Activated CD8-positive, alpha-beta memory T cell treated with anti-CD3 and anti-CD28 coated beads, Interleukin-2, amount 10 ng/mL, durations not matched to agents 7 days and 5 days (primary cell): ENCODE measurements around the gene USP6. TPM values are rescaled to one million over a fixed set of nuclear protein-coding genes. Genes with fewer than 3 reads are reported as not detected.
"Not testable (repeated sequence)": the region's sequence is repeated elsewhere in the genome, so short reads cannot be mapped to it uniquely, and the experiment has no call there.

Experiments
- ATAC-seq: fragments of 150-1000 bp; cut with Tn5 transposase; one replicate; pipeline ENCODE4 v1.10.0; 2021; ENCODE audit warnings: moderate library complexity
- CTCF ChIA-PET: fragments of 350-600 bp; sonication (Branson Sonifier 250); formaldehyde crosslinking; loops from one replicate; lab custom pipeline; 2021; ENCODE audit warnings: antibody characterized with exemption; lab: Charles Lee
- DNase-seq: peaks from one replicate; pipeline ENCODE4 v3.0.0-alpha.2; 2020
- H3K27ac Mint-ChIP-seq: one replicate; pipeline ENCODE4 v1.8.0; 2021; ENCODE audit warnings: mild to moderate bottlenecking, mixed read lengths
- H3K27me3 Mint-ChIP-seq: one replicate; pipeline ENCODE4 v1.8.0; 2021; ENCODE audit warnings: mixed read lengths
- H3K36me3 Mint-ChIP-seq: one replicate; pipeline ENCODE4 v1.8.0; 2021; ENCODE audit warnings: mild to moderate bottlenecking, mixed read lengths
- H3K4me1 Mint-ChIP-seq: one replicate; pipeline ENCODE4 v1.8.0; 2021; ENCODE audit warnings: mixed read lengths
- H3K4me3 Mint-ChIP-seq: one replicate; pipeline ENCODE4 v1.8.0; 2021; ENCODE audit warnings: mild to moderate bottlenecking, moderate library complexity, mixed read lengths
- H3K9me3 Mint-ChIP-seq: one replicate; pipeline ENCODE4 v1.8.0; 2022; ENCODE audit warnings: low read depth, mixed read lengths
- total RNA-seq, 2 experiments: library from RNA; stranded (reverse); gene quantifications; one replicate each; pipeline ENCODE4 v1.2.3, GENCODE V29; 2021

The USP6 gene
- total RNA-seq, 2 experiments from 2014 or later, result 0.03 to 0.07 TPM

DNA sequence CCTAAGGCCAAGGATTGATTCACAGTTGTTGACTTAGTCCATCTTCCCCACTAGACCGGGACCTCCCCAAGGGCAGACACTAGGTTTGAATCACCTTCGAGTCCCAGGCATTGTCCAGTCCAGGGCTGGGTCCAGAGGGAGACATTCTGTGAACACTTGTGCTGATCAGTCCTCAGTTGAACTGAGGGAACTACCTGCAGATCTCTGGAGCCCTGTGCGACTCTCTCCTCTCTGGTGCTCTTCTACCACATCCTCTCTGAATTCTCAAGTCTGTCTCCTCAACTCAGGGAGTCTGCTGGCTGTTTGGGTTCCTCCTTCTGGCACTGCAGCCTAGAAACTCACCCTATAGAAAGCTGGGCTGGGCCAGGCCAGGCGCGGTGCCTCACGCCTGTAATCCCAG is 15.0 kb upstream of the USP6 start:
- H3K4me3 Mint-ChIP-seq, result no peak overlapping the region
- H3K36me3 Mint-ChIP-seq, result peaks cover 28% of the 10 kb centered on the region
- CTCF ChIA-PET, result no interaction called here
- ATAC-seq (peak; percentile 20), DNase-seq (no peak)
- no peaks in the 10 kb centered on the region for H3K4me1 Mint-ChIP-seq
- peaks cover 25% of the 10 kb centered on the region for H3K9me3 Mint-ChIP-seq
- H3K27me3 Mint-ChIP-seq, result peaks cover 15% of the 10 kb centered on the region
- no peak overlapping the region for H3K27ac Mint-ChIP-seq

DNA sequence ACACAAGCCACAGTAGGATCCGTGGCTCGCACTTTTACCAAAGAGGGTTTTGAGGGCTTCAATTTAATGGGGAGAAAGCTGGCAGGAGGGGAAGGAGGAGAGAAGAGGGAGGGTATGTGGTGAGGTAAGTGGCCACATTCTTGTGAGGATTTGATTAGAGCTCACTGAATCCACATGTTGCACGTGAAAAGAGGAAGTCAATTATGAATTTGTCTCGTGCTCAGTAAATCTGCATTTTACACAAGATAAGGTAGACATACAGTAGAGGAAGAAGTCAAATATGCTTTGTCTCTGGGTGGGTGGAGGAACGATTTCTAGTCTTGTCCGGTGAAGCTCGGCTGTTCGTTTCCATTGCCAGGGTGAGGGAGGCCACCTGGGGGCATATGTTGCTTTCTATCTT is 5.0 kb upstream of the USP6 start:
- CTCF ChIA-PET, result interaction anchor here (0.7 to 1.5 kb wide), 4 partner anchors 18 to 171 kb away, joined by 3 to 7 read pairs (median 4); partner anchors contain the start of genes RNF167, SLC25A11 and ZFP3
- Mint-ChIP-seq H3K9me3 (peaks cover 14% of the 10 kb centered on the region), H3K36me3 (peaks cover 70% of the 10 kb centered on the region), H3K27me3 (peaks cover 9% of the 10 kb centered on the region), H3K4me3 (peak overlapping the region; percentile 73), H3K27ac (peak overlapping the region; percentile 18), H3K4me1 (peaks cover 20% of the 10 kb centered on the region)
- no peak for ATAC-seq
- DNase-seq, result no peak

DNA sequence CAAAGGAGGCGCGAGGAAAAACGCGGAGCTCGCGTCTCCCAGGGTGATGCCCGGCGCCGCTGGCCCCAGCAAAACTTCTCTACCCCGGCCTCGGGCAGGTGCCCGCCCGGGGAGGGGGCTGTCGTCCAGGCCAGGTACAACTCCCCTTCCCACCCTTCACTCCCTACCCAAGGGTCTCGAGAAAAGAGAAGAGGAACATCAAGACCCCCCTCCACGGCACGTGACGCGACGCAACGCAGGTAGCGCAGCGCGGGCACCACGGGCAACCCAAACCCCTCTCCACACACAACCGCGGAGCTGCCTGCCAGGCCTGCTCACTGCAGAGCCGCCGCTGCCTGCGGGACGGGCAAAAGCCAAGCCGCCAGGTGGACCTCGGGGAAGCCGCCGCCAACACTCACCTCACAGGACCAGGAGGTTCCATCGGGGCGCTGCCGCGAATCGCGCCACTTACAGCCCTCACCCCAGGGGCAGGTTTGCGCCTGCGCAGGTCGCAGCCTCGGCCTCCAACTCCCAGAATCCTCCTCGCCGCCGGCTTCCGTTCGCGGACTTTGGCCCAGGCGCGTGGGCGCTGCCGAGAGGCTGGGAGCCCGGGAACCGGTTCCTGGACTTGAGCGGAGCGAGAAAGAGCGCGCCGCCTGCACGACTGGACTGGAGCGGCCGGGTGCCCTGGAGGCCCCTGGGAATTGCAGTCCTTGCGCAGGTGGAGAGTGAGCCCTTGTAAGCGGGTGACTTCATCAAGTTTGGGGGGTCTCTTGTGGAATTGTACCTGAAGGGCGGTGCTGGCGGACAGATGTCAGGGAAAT is 4.2 kb upstream of the USP6 start, which contains the start of gene ZNF232:
Gene ZNF232 (minus strand): TSS at position 477 of the 803 bp plus-strand sequence. CDS start 56 bp downstream, at position 421.
- H3K27me3 Mint-ChIP-seq, result peaks cover 15% of the 10 kb centered on the region
- ATAC-seq (peak; percentile 97), DNase-seq (peak; percentile 94)
- H3K27ac Mint-ChIP-seq, result peak within 1 kb of the TSS; percentile 75
- peaks cover 8% of the 10 kb centered on the region for H3K9me3 Mint-ChIP-seq
- peaks cover 20% of the 10 kb centered on the region for H3K4me1 Mint-ChIP-seq
- H3K36me3 Mint-ChIP-seq, result peaks cover 62% of the 10 kb centered on the region
- CTCF ChIA-PET, result interaction anchor here (0.7 to 1.5 kb wide), 4 partner anchors 19 to 171 kb away, joined by 3 to 7 read pairs (median 4); partner anchors contain the start of genes RNF167, SLC25A11 and ZFP3
- H3K4me3 Mint-ChIP-seq, result peak within 1 kb of the TSS; percentile 73

DNA sequence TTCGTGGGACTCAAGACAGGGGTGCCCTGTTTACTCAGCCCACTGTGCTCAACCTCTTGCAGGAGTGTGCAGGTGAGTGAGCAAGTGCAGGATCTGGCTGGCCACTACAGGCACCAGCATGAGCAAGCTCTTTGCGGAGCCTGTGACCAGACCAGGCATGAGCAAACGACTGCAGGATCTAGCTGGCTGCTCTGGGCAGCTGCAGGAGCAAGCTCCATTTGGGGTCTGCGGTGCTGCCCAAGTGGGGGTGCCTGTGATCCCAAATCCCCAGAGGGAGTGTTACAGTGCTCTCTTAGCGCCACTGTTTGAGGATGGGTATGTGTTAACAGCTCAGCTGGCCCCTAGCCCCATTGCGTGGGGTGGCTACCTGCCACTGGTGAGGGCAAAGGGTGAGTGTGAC is 2.4 kb downstream of the USP6 start:
- Mint-ChIP-seq H3K27ac (no peak overlapping the region), H3K4me1 (peaks cover under 1% of the 10 kb centered on the region), H3K4me3 (no peak overlapping the region), H3K36me3 (peaks cover 19% of the 10 kb centered on the region), H3K9me3 (no peaks in the 10 kb centered on the region), H3K27me3 (peaks cover 51% of the 10 kb centered on the region)
- ATAC-seq, result no peak
- no peak for DNase-seq
- CTCF ChIA-PET, result no interaction called here

DNA sequence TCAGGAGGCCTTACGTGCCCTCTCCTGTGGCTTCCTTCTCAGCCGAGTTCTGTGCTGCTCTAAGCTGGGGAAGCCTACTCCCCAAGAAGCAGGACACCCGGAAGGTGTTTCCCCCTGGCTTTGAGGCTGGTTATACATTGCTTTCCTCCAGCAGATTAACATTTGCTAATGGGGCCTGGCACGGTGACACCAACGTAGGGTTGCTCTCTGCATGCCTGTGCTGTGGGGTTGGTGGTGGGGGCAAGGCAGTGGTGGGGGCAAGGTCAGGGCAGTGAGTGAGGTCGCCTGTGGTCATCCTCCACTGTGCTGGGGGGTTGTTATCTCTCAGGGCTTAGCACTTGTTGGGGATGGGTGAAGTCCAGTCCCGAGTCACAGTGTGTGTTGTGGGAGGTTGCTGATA is 4.2 kb downstream of the USP6 start:
- peaks cover 3% of the 10 kb centered on the region for H3K36me3 Mint-ChIP-seq
- CTCF ChIA-PET, result no interaction called here
- no peak overlapping the region for H3K4me3 Mint-ChIP-seq
- H3K27me3 Mint-ChIP-seq, result peaks cover 59% of the 10 kb centered on the region
- no peaks in the 10 kb centered on the region for H3K4me1 Mint-ChIP-seq
- no peak overlapping the region for H3K27ac Mint-ChIP-seq
- ATAC-seq (no peak), DNase-seq (no peak)
- no peaks in the 10 kb centered on the region for H3K9me3 Mint-ChIP-seq

DNA sequence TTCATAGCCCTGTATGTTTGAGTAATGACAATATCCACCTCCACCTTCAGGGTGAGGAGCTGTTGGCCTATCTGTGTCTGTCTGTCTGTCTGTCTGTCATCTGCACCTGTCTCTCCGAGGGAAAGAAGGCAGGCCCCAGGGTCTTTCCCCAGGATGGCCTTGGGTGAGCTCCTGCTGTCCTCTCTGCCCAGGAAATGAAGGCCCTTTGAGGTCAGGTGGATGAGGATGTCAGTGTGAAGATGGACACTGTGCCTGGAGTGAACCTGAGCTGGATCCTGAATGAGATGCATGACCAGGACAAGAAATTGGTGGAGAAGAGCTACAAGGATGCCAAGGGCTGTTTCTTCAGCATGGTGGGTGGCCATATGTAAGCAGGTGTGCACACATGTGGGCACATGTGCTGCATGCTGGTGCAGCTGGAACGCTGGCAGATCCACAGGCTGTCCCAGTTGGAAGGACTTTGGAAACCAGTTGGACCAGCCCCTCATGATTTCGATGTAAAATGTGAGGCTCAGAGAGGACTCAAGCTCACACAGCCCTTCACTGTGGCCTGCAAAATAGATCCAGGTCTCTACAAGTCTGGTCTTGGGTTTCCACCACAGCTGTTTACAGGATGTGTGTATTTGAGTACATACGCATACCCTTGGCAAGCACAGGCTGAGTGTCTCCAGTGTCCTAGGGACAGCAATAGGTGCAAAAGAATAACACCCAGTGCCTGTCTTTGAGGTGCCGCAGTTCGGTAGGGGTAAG is 4.8 kb downstream of the USP6 start:
- not testable (repeated sequence) for H3K4me3 Mint-ChIP-seq, H3K9me3 Mint-ChIP-seq
- peaks cover 54% of the 10 kb centered on the region for H3K27me3 Mint-ChIP-seq

DNA sequence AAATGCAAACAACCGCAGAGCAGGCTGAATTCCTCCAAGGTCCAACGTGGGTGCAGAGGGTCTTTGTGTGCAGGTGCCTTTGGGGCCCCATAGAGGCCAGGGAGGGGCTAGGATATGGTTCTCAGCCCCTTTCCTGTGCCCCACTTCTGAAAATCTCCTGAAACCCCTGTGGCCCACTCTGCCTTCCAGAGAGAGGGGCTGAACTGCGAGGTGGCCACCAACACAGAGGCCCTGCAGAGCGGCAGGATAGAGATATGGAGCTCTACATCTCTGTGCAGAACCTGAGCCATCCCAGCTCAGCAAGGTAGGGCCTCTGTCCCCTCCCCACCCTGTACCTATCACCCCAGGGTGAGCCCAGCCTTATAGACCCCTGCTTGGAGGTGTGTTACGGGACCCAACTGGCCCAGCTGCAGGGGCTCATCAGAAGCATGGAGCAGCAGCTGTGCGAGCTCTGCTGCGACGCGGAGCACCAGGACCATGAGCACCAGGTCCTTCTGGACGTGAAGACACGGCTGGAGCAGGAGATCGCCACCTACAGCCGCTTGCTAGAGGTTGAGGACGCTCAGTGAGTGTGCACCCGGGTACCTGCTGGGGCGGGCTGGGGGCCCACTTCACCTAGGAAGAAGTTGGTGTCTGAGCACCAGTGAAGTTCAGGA is 5.5 kb downstream of the USP6 start:
- ATAC-seq (no peak), DNase-seq (no peak)
- Mint-ChIP-seq H3K4me1 (no peaks in the 10 kb centered on the region), H3K4me3 (no peak overlapping the region), H3K27ac (no peak overlapping the region), H3K27me3 (peaks cover 52% of the 10 kb centered on the region), H3K36me3 (no peaks in the 10 kb centered on the region), H3K9me3 (no peaks in the 10 kb centered on the region)
- CTCF ChIA-PET, result no interaction called here

More for the DNA sequence above, 4.8 kb downstream of the USP6 start:
- ATAC-seq, CTCF ChIA-PET, H3K4me1 Mint-ChIP-seq, DNase-seq, H3K27ac Mint-ChIP-seq, H3K36me3 Mint-ChIP-seq: not testable (repeated sequence)

DNA sequence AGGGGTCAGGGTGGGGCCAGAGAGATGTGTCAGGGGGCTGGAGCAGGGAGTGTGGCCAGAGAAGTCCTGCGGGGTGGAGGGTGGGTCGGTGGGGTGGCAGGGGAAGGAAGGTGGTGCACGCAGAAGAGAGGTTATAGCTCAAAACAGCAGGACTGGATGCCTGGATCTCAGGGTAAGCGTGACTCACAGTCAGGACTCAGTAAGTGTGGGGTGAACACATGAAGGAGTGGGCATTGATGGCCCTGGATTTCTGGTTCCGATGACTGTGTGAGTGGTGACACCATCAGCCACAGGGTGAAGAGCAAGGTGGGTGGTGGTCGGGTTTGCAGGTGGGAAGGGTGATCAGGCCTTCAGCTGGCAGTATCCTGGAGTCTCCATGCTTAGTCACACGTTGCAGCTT is 6.2 kb downstream of the USP6 start:
- H3K9me3 Mint-ChIP-seq, CTCF ChIA-PET, H3K4me3 Mint-ChIP-seq, DNase-seq, H3K27ac Mint-ChIP-seq, H3K36me3 Mint-ChIP-seq, H3K4me1 Mint-ChIP-seq, ATAC-seq: not testable (repeated sequence)
- peaks cover 44% of the 10 kb centered on the region for H3K27me3 Mint-ChIP-seq

DNA sequence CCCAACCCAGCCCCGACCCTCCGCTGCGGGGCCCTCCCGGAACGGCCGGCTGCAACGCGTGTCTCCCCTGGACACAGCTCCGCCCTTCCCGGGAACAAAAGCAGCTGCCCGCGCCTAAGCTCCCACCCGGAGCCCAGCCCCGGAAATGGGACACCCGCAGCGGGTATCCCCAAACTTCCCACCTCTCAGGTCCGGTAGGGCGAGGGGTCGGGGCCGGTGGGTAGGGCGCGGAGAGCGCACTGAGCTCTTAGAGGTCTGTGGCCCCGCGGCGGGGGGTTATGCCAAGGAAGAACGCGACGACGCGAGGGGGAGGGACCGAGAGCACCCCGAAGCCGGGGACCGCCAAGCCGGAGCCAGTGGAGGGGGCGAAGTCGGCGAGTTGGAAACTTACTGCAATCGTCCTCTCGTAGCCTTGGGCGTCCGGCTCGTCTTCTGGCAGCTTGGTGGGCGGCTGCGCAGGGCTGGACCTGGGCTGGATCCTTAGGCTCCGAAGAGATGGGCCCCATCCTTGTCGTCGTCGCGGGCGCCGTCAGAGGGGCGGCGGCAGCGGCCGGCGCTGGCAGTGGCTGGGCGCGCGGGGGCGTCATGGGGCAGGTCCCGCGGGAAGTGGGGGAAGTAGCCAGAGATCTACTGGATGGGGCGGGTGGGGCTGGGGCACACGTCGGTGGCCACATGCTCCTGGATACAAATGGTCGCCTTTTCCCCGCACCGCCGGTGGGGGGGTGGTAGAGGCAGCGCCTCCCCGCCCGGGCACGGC is 6.9 kb downstream of the USP6 start:
- H3K36me3 Mint-ChIP-seq, result no peaks in the 10 kb centered on the region
- DNase-seq (peak; percentile 29), ATAC-seq (no peak)
- no peaks in the 10 kb centered on the region for H3K9me3 Mint-ChIP-seq
- H3K27ac Mint-ChIP-seq, result no peak overlapping the region
- H3K4me3 Mint-ChIP-seq, result no peak overlapping the region
- CTCF ChIA-PET, result no interaction called here
- H3K27me3 Mint-ChIP-seq, result peaks cover 39% of the 10 kb centered on the region
- H3K4me1 Mint-ChIP-seq, result no peaks in the 10 kb centered on the region

DNA sequence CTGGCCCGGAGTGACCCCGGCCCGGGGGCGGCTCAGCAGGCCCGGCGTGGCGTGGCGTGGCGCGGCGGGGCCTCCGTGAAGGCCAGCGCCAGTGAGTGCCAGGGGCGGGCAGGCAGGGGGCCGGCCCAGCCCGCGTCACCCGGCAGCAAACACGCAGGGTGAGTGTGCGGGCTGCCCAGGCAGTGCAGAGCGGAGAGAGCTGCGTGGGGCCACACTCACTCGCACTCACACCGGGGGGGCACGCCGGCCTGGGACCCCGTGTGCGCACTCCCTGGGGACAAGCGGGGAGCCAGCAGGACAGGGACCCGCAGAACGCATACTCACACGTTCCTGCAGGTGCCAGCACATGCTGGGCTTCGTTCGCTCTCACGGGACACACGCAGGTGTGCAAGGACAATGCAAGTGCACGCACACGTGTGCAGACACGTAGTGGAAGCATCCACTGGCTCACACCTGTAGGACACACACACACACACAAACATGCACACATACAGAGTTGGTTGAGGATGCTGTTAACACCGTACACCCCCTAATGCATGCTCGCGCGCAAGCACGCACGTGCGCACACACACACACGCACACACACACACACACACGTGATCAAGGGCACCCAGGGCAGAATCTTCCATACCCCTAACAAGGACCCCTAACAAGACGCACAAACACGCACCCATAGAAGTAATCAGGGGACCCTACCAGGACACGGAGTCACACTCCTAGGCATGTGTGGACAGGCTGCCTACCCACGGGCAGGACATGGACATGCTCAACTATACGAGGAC is 7.7 kb downstream of the USP6 start:
- CTCF ChIA-PET, result no interaction called here
- H3K27ac Mint-ChIP-seq, result no peak overlapping the region
- H3K4me3 Mint-ChIP-seq, result no peak overlapping the region
- no peaks in the 10 kb centered on the region for H3K4me1 Mint-ChIP-seq
- no peaks in the 10 kb centered on the region for H3K36me3 Mint-ChIP-seq
- peak; percentile 28 for DNase-seq
- no peak for ATAC-seq
- no peaks in the 10 kb centered on the region for H3K9me3 Mint-ChIP-seq
- H3K27me3 Mint-ChIP-seq, result peaks cover 35% of the 10 kb centered on the region

DNA sequence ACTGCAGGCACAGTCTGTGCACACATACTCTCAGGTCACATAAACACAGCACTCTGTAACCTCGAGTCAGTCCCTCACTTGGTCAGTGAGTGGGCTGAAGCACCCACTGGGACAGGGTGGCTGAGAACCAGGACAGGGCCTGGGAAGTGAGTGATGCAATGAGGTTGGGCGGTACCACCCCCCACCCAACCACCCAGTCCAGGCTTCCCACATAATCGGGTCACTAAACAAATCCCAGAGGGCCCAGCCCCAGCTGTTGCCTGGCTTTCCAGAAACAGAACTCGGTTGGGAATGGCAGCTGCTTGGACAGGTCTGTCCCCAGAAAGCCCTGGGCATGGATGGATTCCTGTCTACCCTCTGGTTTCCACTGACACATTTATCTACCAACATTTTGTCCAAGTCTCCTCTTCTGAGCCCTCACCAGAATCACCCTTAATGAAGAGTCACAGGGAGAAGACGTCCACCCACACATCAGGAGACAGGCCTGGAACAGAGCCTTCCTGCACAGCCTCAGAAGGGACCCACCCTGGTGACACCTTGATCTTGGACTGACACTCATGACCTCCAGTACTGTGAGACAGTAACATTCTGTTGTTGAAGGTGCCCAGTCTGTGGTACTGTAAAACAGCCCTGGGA is 8.4 kb downstream of the USP6 start:
- peaks cover 29% of the 10 kb centered on the region for H3K27me3 Mint-ChIP-seq
- ATAC-seq, H3K4me3 Mint-ChIP-seq, CTCF ChIA-PET, H3K9me3 Mint-ChIP-seq, H3K36me3 Mint-ChIP-seq, H3K4me1 Mint-ChIP-seq, H3K27ac Mint-ChIP-seq: not testable (repeated sequence)
- DNase-seq, result peak; percentile 31

DNA sequence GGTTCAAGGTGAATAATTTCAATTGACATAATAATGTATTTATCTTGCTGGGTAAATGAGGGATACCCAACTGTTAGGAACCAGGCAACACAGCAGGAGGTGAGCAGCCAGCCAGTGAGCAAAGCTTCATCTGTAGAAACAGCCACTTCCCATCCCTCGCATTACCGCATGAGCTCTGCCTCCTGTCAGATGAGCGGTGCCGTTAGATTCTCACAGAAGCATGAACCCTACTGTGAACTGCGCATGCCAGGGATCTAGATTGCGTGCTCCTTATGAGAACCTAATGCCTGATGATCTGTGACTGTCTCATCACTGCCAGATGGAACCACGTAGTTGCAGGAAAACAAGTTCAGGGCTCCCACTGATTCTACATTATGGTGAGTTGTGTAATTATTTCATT is 9.1 kb downstream of the USP6 start:
- H3K9me3 Mint-ChIP-seq, DNase-seq, ATAC-seq, H3K27ac Mint-ChIP-seq, H3K4me1 Mint-ChIP-seq, CTCF ChIA-PET, H3K36me3 Mint-ChIP-seq, H3K4me3 Mint-ChIP-seq: not testable (repeated sequence)
- H3K27me3 Mint-ChIP-seq, result peaks cover 29% of the 10 kb centered on the region
